SK-N-SH (cell line): ENCODE results near the gene C20orf96. TPM values are rescaled to one million over a fixed set of nuclear protein-coding genes. Genes with fewer than 3 reads are reported as not detected.
"Not testable (repeated sequence)": the region's sequence is repeated elsewhere in the genome, so short reads cannot be mapped to it uniquely, and the experiment has no call there.

Experiments
- CTCF ChIA-PET: fragments of 300-600, 350-600 bp; formaldehyde crosslinking; extraction: SDS; loops from one replicate; lab custom pipeline; 2021; lab: Yijun Ruan, JAX
- POLR2A ChIA-PET: fragments of 350-600 bp; sonication (Branson Sonifier 250); formaldehyde crosslinking; extraction: SDS; loops from one replicate; lab custom pipeline; 2020; ENCODE audit warnings: antibody characterized with exemption, inconsistent platforms; lab: Yijun Ruan, JAX
- DNase-seq: peaks from one replicate; pipeline ENCODE4 v3.0.0; 2012
- H2AFZ ChIP-seq: fragments of 200-600 bp; sonication (generic); 2 replicates; pipeline ENCODE4 v1.8.1; 2016; ENCODE audit warnings: antibody characterized with exemption, mild to moderate bottlenecking, low read depth
- H3F3A ChIP-seq: fragments of 200-600 bp; sonication (generic); replicated peaks from 2 replicates; pipeline ENCODE3; 2016; ENCODE audit warnings: antibody characterized with exemption, mild to moderate bottlenecking; ENCODE audit not compliant: insufficient read depth
- H3K27ac ChIP-seq, 2 experiments: fragments of 200-500 bp in 1 of 2; fragments of 200-600 bp in 1 of 2; sonication (Bioruptor generic) in 1 of 2; sonication (generic), shearing (Covaris generic) in 1 of 2; 2 replicates each; pipeline versions ENCODE4 v1.5.1 to v1.6.1; 2014 to 2016; ENCODE audit warnings: low read depth in 2 of 2, inconsistent platforms in 1 of 2, low read length in 1 of 2, mild to moderate bottlenecking in 1 of 2, mixed read lengths in 1 of 2
- H3K27me3 ChIP-seq: fragments of 200-600 bp; sonication (generic), shearing (Covaris generic); 2 replicates; pipeline ENCODE4 v1.6.1; 2016; ENCODE audit warnings: mixed run types; ENCODE audit not compliant: insufficient read depth
- H3K36me3 ChIP-seq, 2 experiments: fragments of 200-500 bp in 1 of 2; fragments of 200-600 bp in 1 of 2; sonication (Bioruptor generic) in 1 of 2; sonication (generic) in 1 of 2; replicated peaks in 1 of 2; 2 replicates each; pipeline versions ENCODE3 to v1.5.1; 2014 to 2016; ENCODE audit warnings: low read length in 1 of 2, mild to moderate bottlenecking in 1 of 2; ENCODE audit not compliant: insufficient read depth in 2 of 2, control insufficient read depth in 1 of 2
- H3K4me1 ChIP-seq, 2 experiments: fragments of 200-500 bp in 1 of 2; fragments of 200-600 bp in 1 of 2; sonication (Bioruptor generic) in 1 of 2; sonication (generic), shearing (Covaris generic) in 1 of 2; 2 replicates each; pipeline versions ENCODE4 v1.5.1 to v1.6.1; 2014 to 2016; ENCODE audit warnings: low read depth in 1 of 2, low read length in 1 of 2, mixed run types in 1 of 2; ENCODE audit not compliant: insufficient read depth in 2 of 2, control insufficient read depth in 1 of 2
- H3K4me2 ChIP-seq: fragments of 200-600 bp; sonication (generic), shearing (Covaris generic); 2 replicates; pipeline ENCODE4 v1.6.1; 2017; ENCODE audit warnings: mixed run types
- H3K4me3 ChIP-seq, 2 experiments: fragments of 200-500 bp in 1 of 2; fragments of 200-600 bp in 1 of 2; sonication (Bioruptor generic) in 1 of 2; sonication (generic), shearing (Covaris generic) in 1 of 2; 2 replicates each; pipeline versions ENCODE4 v1.5.1 to v1.8.1; 2014 to 2016; ENCODE audit warnings: low read depth in 2 of 2, inconsistent platforms in 1 of 2, low read length in 1 of 2, mild to moderate bottlenecking in 1 of 2, mixed read lengths in 1 of 2, moderate library complexity in 1 of 2
- H3K79me2 ChIP-seq: fragments of 200-600 bp; sonication (generic); 2 replicates; pipeline ENCODE4 v1.8.1; 2017; ENCODE audit warnings: mild to moderate bottlenecking; ENCODE audit not compliant: insufficient read depth
- H3K9ac ChIP-seq: fragments of 200-600 bp; sonication (generic); 2 replicates; pipeline ENCODE4 v1.6.1; 2017; ENCODE audit warnings: mixed run types
- H3K9me2 ChIP-seq: fragments of 200-600 bp; sonication (generic); 2 replicates; pipeline ENCODE4 v1.6.1; 2017; ENCODE audit warnings: mixed run types
- H3K9me3 ChIP-seq: fragments of 200-600 bp; sonication (generic); 2 replicates; pipeline ENCODE4 v1.6.1; 2017; ENCODE audit warnings: mixed run types, mild to moderate bottlenecking, moderate library complexity
- H4K20me1 ChIP-seq: fragments of 200-600 bp; sonication (generic); 2 replicates; pipeline ENCODE4 v1.6.1; 2017; ENCODE audit warnings: mild to moderate bottlenecking, mixed run types; ENCODE audit not compliant: insufficient read depth
- CHD2 ChIP-seq: fragments of 150-350 bp; IDR thresholded peaks from 2 replicates; pipeline ENCODE4 v1.6.1; 2018; ENCODE audit warnings: low read length; ENCODE audit not compliant: partially characterized antibody
- CTCF ChIP-seq: fragments of 200-600 bp; sonication (generic); IDR thresholded peaks from 2 replicates; pipeline ENCODE4 v1.6.1; 2017; ENCODE audit warnings: antibody characterized with exemption, mild to moderate bottlenecking, moderate library complexity
- EP300 ChIP-seq, 2 experiments: IDR thresholded peaks; 2 replicates each; pipeline versions ENCODE4 v1.4.0 to v1.6.1; 2012; ENCODE audit warnings: borderline replicate concordance in 1 of 2, low read depth in 1 of 2, low read length in 1 of 2
- IRF3 ChIP-seq: fragments of 150-350 bp; IDR thresholded peaks from 2 replicates; pipeline ENCODE4 v1.6.1; 2016; ENCODE audit warnings: mild to moderate bottlenecking, low read depth, low read length
- NRF1 ChIP-seq: IDR thresholded peaks from 2 replicates; pipeline ENCODE4 v1.6.1; 2012; ENCODE audit warnings: low read depth, mild to moderate bottlenecking, low read length
- RCOR1 ChIP-seq: fragments of 150-350 bp; IDR thresholded peaks from 2 replicates; pipeline ENCODE4 v1.6.1; 2017; ENCODE audit warnings: antibody characterized with exemption, low read length
- TAF1 ChIP-seq: IDR thresholded peaks from 2 replicates; pipeline ENCODE4 v1.6.1; 2012; ENCODE audit warnings: low read depth, mild to moderate bottlenecking, low read length, moderate library complexity, borderline replicate concordance
- YY1 ChIP-seq: IDR thresholded peaks from 2 replicates; pipeline ENCODE4 v1.4.0; 2012; ENCODE audit warnings: low read depth, mild to moderate bottlenecking
- ZBTB33 ChIP-seq: IDR thresholded peaks from 2 replicates; pipeline ENCODE4 v1.4.0; 2012; ENCODE audit warnings: low read depth, borderline replicate concordance
- whole genome bisulfite sequencing: methylation state at CpG from one replicate; pipeline ENCODE4 v1.1.6; 2017; ENCODE audit warnings: low lambda C conversion rate; 5-methylcytosine and 5-hydroxymethylcytosine counted together
- polyA plus RNA-seq, 3 experiments: library from polyadenylated mRNA; depleted of rRNA; stranded (reverse); fragments of >200 nt; gene quantifications; 2 replicates each; pipeline ENCODE4 v1.2.3, GENCODE V29; 2012

The C20orf96 gene
- polyA plus RNA-seq, 1 of the 3 experiments (the other 2 are of a cell fraction): 16.6 TPM

- H3K36me3 ChIP-seq: no peaks in the 10 kb centered on the region
- DNase-seq: peak; percentile 56
- H4K20me1 ChIP-seq: no peaks in the 10 kb centered on the region
- no peak within 1 kb of the TSS for H3K4me2 ChIP-seq
- H3K9me3 ChIP-seq: no peaks in the 10 kb centered on the region
- H3K27me3 ChIP-seq: peaks cover 14% of the 10 kb centered on the region; the same call in 1 of the 2 replicates
- WGBS: 32% methylated on average over 7 of the region's 7 CpGs
- H3K9me2 ChIP-seq: no peaks in the 10 kb centered on the region
- H3K27ac ChIP-seq: no peak within 1 kb of the TSS; a peak in 1 of 4 replicates
- ChIA-PET CTCF (interaction anchor here (0.6 to 2.5 kb wide), 2 partner anchors 9 to 13 kb away, joined by 3 to 16 read pairs; no protein-coding TSS in a partner anchor), POLR2A (no interaction called here)
- no peak within 1 kb of the TSS for H2AFZ ChIP-seq
- H3F3A ChIP-seq: no peaks in the 10 kb centered on the region
- no peak within 1 kb of the TSS for H3K4me3 ChIP-seq
- H3K79me2 ChIP-seq: no peaks in the 10 kb centered on the region
- no peak within 1 kb of the TSS for H3K9ac ChIP-seq
- H3K4me1 ChIP-seq: peaks cover 0 to 12% of the 10 kb centered on the region in 2 experiments; a peak in 1 of 4 replicates
- TF ChIP-seq YY1: no peak
- no peak for TF ChIP-seq NRF1
- TF ChIP-seq IRF3: no peak
- TF ChIP-seq ZBTB33: no peak
- TF ChIP-seq CTCF: no peak
- TF ChIP-seq CHD2: peak; percentile 39
- 0 out of 4 replicates have a peak, but pooled peaks of 1 of the 2 experiments have one; percentile 15 for TF ChIP-seq EP300 (IDR thresholded peaks at IDR 0.05; ENCODE audit: borderline replicate concordance in 1 of 2, low read depth in 1 of 2, low read length in 1 of 2)
- TF ChIP-seq TAF1: no peak
- TF ChIP-seq RCOR1: no peak
These were observed 33.1 kb downstream of the C20orf96 start, which contains the start of gene DEFB132 for GRCh38 chr20:257419-257818. DEFB132 (plus strand) TSS chr20:257724; CDS start chr20:257779, 55 bp downstream.

- H3F3A ChIP-seq, H3K9ac ChIP-seq, H3K4me2 ChIP-seq, H3K9me2 ChIP-seq, H3K79me2 ChIP-seq, H2AFZ ChIP-seq, H3K27ac ChIP-seq, H3K9me3 ChIP-seq, H3K27me3 ChIP-seq, H4K20me1 ChIP-seq, DNase-seq, POLR2A ChIA-PET, H3K36me3 ChIP-seq, H3K4me3 ChIP-seq: not testable (repeated sequence)
- H3K4me1 ChIP-seq: peaks cover 0 to 12% of the 10 kb centered on the region in 2 experiments; a peak in 1 of 4 replicates
- WGBS: 45% methylated on average over 6 of the region's 6 CpGs
- CTCF ChIA-PET: interaction anchor here (4.1 kb wide), 1 partner anchor 13 kb away, joined by 26 read pairs; no protein-coding TSS in a partner anchor
These were observed 37.1 kb downstream of the C20orf96 start for GRCh38 chr20:253447-253846.
